ENCODE results near the gene JAZF1.

GRCh38 chr7:27895551-27895950 lies 285.0 kb downstream of the JAZF1 start:
- TF ChIP-seq CTCF (IDR thresholded peaks at IDR 0.05; ENCODE audit: insufficient read depth, low read length, poor library complexity, severe bottlenecking) = no peak
- no peak for TF ChIP-seq EZH2phosphoT487 (conservative IDR thresholded peaks at IDR 0.05; ENCODE audit: low read length)

All from SU-DHL-6 (cell line).